ENCODE measurements around the gene E2F2. TPM values are rescaled to one million over a fixed set of nuclear protein-coding genes. Genes with fewer than 3 reads are reported as not detected.

Gene E2F2
- total RNA-seq, 1 experiment from 2014 or later = 46.1 TPM

DNA sequence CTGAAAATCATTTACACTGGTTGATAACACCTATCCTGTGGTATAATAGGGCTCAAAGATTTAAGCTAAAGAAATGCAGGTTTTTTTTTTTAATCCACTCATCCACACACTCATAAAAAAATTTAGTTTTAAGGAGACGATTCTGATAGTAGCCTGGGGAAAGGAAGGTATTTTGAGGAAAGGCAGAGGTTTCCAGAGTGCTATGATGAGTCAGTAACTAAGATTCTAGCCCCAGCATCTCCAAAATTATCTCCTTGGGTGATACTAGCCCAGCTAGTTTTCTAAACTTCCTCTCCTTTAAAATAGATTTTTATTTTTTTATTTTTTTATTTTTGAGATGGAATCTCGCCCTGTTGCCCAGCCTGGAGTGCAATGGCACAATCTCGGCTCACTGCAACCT is 67.7 kb downstream of the E2F2 start:
- Histone ChIP-seq H3K9me3 (ENCODE audit: low read depth, low read length, poor library complexity, severe bottlenecking) (no peaks in the 10 kb centered on the region), H3K36me3 (ENCODE audit: insufficient read depth, low read length, poor library complexity, severe bottlenecking) (no peaks in the 10 kb centered on the region), H3K27me3 (replicated peaks; ENCODE audit: insufficient read depth, low read depth, low read length, poor library complexity) (no peaks in the 10 kb centered on the region), H3K27ac (ENCODE audit: low read depth, low read length, poor library complexity, severe bottlenecking) (no peak overlapping the region), H3K4me3 (ENCODE audit: low read depth, low read length, poor library complexity, severe bottlenecking) (no peak overlapping the region), H3K4me1 (ENCODE audit: insufficient read depth, low read length, poor library complexity, severe bottlenecking) (no peaks in the 10 kb centered on the region)
- intact Hi-C loops (cut with micrococcal nuclease; ENCODE audit: unreplicated experiment) = no loop called here
- ChIA-PET CTCF (no interaction called here), POLR2A (ENCODE audit: low non-redundant PET) (no interaction called here)
- no peak for DNase-seq (ENCODE audit: low spot score)
- TF ChIP-seq, protein P1, sequence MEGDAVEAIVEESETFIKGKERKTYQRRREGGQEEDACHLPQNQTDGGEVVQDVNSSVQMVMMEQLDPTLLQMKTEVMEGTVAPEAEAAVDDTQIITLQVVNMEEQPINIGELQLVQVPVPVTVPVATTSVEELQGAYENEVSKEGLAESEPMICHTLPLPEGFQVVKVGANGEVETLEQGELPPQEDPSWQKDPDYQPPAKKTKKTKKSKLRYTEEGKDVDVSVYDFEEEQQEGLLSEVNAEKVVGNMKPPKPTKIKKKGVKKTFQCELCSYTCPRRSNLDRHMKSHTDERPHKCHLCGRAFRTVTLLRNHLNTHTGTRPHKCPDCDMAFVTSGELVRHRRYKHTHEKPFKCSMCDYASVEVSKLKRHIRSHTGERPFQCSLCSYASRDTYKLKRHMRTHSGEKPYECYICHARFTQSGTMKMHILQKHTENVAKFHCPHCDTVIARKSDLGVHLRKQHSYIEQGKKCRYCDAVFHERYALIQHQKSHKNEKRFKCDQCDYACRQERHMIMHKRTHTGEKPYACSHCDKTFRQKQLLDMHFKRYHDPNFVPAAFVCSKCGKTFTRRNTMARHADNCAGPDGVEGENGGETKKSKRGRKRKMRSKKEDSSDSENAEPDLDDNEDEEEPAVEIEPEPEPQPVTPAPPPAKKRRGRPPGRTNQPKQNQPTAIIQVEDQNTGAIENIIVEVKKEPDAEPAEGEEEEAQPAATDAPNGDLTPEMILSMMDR (conservative IDR thresholded peaks at IDR 0.05; ENCODE audit: low read depth, low read length) = no peak
- TF ChIP-seq EZH2 (IDR thresholded peaks at IDR 0.05; ENCODE audit: borderline replicate concordance, low read depth, low read length, poor library complexity, severe bottlenecking) = no peak
- no TSS peak for BruUV-seq (replicated peaks)

DNA sequence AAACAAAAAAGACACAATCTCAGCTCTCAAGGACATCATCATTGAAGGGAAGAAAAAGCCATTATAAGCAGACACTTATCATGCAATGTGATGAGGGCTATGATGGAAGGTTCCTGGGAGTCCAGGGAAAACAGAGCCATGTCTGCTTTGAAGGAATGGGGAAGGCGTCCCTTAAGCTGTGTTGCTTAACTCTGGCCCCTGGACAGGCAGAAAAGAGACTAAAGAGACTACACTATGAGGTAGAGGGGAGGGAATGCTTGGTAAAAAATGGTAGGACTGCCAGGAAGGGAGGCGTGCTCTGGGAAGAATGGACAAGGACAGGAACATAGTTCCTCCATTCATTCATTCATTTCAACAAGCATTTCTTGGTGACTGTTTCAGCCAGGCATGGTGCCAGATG is 68.3 kb downstream of the E2F2 start:
- H3K4me1 ChIP-seq (ENCODE audit: insufficient read depth, low read length, poor library complexity, severe bottlenecking) = no peaks in the 10 kb centered on the region
- H3K36me3 ChIP-seq (ENCODE audit: insufficient read depth, low read length, poor library complexity, severe bottlenecking) = no peaks in the 10 kb centered on the region
- H3K4me3 ChIP-seq (ENCODE audit: low read depth, low read length, poor library complexity, severe bottlenecking) = no peak overlapping the region
- H3K9me3 ChIP-seq (ENCODE audit: low read depth, low read length, poor library complexity, severe bottlenecking) = no peaks in the 10 kb centered on the region
- ChIA-PET CTCF (no interaction called here), POLR2A (ENCODE audit: low non-redundant PET) (no interaction called here)
- no TSS peak for BruUV-seq (replicated peaks)
- H3K27ac ChIP-seq (ENCODE audit: low read depth, low read length, poor library complexity, severe bottlenecking) = no peak overlapping the region
- no peaks in the 10 kb centered on the region for H3K27me3 ChIP-seq (replicated peaks; ENCODE audit: insufficient read depth, low read depth, low read length, poor library complexity)
- TF ChIP-seq, protein P1 (conservative IDR thresholded peaks at IDR 0.05; ENCODE audit: low read depth, low read length) = no peak
- no peak for TF ChIP-seq EZH2 (IDR thresholded peaks at IDR 0.05; ENCODE audit: borderline replicate concordance, low read depth, low read length, poor library complexity, severe bottlenecking)
- intact Hi-C loops (cut with micrococcal nuclease; ENCODE audit: unreplicated experiment) = no loop called here
- no peak for DNase-seq (ENCODE audit: low spot score)

DNA sequence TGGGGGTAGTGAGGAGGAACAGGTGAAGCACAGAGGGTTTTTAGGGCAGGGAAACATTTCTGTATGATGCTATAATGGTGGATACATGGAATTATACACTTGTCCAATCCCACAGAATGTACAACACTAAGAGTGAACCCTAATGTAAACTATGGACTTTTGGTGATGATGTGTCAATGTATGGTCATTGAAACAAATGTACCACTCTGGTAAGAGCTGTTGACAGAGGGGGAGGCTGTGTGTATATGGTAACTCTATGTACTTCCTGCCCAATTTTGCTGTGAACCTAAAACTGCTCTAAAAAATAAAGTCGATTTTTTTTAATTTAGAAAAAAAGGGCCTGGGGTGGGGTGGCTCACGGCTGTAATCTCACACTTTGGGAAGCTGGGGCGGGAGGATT is 70.0 kb downstream of the E2F2 start:
- POLR2A ChIA-PET (ENCODE audit: low non-redundant PET) = no interaction called here
- Histone ChIP-seq H3K9me3 (ENCODE audit: low read depth, low read length, poor library complexity, severe bottlenecking) (no peaks in the 10 kb centered on the region), H3K4me1 (ENCODE audit: insufficient read depth, low read length, poor library complexity, severe bottlenecking) (no peaks in the 10 kb centered on the region), H3K27ac (ENCODE audit: low read depth, low read length, poor library complexity, severe bottlenecking) (no peak overlapping the region), H3K36me3 (ENCODE audit: insufficient read depth, low read length, poor library complexity, severe bottlenecking) (no peaks in the 10 kb centered on the region), H3K27me3 (replicated peaks; ENCODE audit: insufficient read depth, low read depth, low read length, poor library complexity) (no peaks in the 10 kb centered on the region), H3K4me3 (ENCODE audit: low read depth, low read length, poor library complexity, severe bottlenecking) (no peak overlapping the region)
- CTCF ChIA-PET = no interaction called here
- intact Hi-C loops (cut with micrococcal nuclease; ENCODE audit: unreplicated experiment) = no loop called here
- TF ChIP-seq, protein P1 (conservative IDR thresholded peaks at IDR 0.05; ENCODE audit: low read depth, low read length) = no peak
- TF ChIP-seq EZH2 (IDR thresholded peaks at IDR 0.05; ENCODE audit: borderline replicate concordance, low read depth, low read length, poor library complexity, severe bottlenecking) = no peak
- no peak for DNase-seq (ENCODE audit: low spot score)
- no TSS peak for BruUV-seq (replicated peaks)

Data from A673 (cell line).